DND-41 (cell line): ENCODE results near the gene VCAN.

ENCODE experiments used
- ATAC-seq: fragments of 200-7000 bp; cut with Tn5 transposase; 3 replicates; pipeline ENCODE4 v1.9.1; 2021; ENCODE audit warnings: low read depth; ENCODE audit not compliant: insufficient read depth
- DNase-seq: peaks from one replicate; pipeline ENCODE4 v3.0.0-alpha.2; 2020
- H2AFZ ChIP-seq: 2 replicates; pipeline ENCODE4 v1.6.0; 2012; ENCODE audit warnings: low read depth, low read length
- H3K27ac ChIP-seq: 2 replicates; pipeline ENCODE4 v1.5.1; 2012; ENCODE audit warnings: low read length, inconsistent platforms
- H3K27me3 ChIP-seq: fragments of 200-600 bp; sonication (generic); 2 replicates; pipeline ENCODE4 v1.6.0; 2012; ENCODE audit warnings: low read length, mild to moderate bottlenecking, inconsistent platforms; ENCODE audit not compliant: insufficient read depth, poor library complexity
- H3K36me3 ChIP-seq: 2 replicates; pipeline ENCODE4 v1.5.1; 2012; ENCODE audit warnings: low read length, inconsistent platforms; ENCODE audit not compliant: insufficient read depth
- H3K4me1 ChIP-seq: 2 replicates; pipeline ENCODE4 v1.5.1; 2012; ENCODE audit warnings: mild to moderate bottlenecking, low read length; ENCODE audit not compliant: insufficient read depth
- H3K4me2 ChIP-seq: 2 replicates; pipeline ENCODE4 v1.6.0; 2012; ENCODE audit warnings: mild to moderate bottlenecking, moderate library complexity, low read length, inconsistent platforms; ENCODE audit not compliant: insufficient read depth
- H3K4me3 ChIP-seq, 2 experiments: fragments of 200-600 bp in 1 of 2; shearing (Covaris generic) in 1 of 2; 2 replicates each; pipeline ENCODE4 v1.5.1; 2012 to 2016; ENCODE audit warnings: inconsistent platforms in 2 of 2, low read length in 2 of 2, mild to moderate bottlenecking in 2 of 2, low read depth in 1 of 2, moderate library complexity in 1 of 2
- H3K79me2 ChIP-seq: 2 replicates; pipeline ENCODE4 v1.6.0; 2012; ENCODE audit warnings: low read length, inconsistent platforms; ENCODE audit not compliant: insufficient read depth
- H3K9ac ChIP-seq: 2 replicates; pipeline ENCODE4 v1.6.0; 2012; ENCODE audit warnings: low read depth, mild to moderate bottlenecking, inconsistent platforms, low read length, moderate library complexity
- H3K9me3 ChIP-seq: 2 replicates; pipeline ENCODE4 v1.5.1; 2012; ENCODE audit warnings: low read length, moderate library complexity, mild to moderate bottlenecking, inconsistent platforms; ENCODE audit not compliant: insufficient read depth, severe bottlenecking
- H4K20me1 ChIP-seq: 2 replicates; pipeline ENCODE4 v1.6.0; 2012; ENCODE audit warnings: low read length; ENCODE audit not compliant: insufficient read depth
- EZH2 ChIP-seq: IDR thresholded peaks from 3 replicates; pipeline ENCODE4 v1.6.1; 2012; ENCODE audit warnings: borderline replicate concordance, low read depth, mild to moderate bottlenecking, moderate library complexity, low read length, inconsistent platforms; ENCODE audit not compliant: severe bottlenecking
- TF ChIP-seq, protein P1 (sequence below): IDR thresholded peaks from 2 replicates; pipeline ENCODE4 v1.5.1; 2012; ENCODE audit warnings: borderline replicate concordance, low read length, moderate library complexity, mild to moderate bottlenecking; ENCODE audit not compliant: poor library complexity, severe bottlenecking; ENCODE audit errors: extremely low read depth

Gene VCAN

GRCh38 chr5:83562791-83563557, 91.4 kb downstream of the VCAN start:
- H3K9me3 ChIP-seq, result no peaks in the 10 kb centered on the region
- H3K27me3 ChIP-seq, result no peaks in the 10 kb centered on the region
- DNase-seq (no peak), ATAC-seq (no peak)
- TF ChIP-seq, protein P1, sequence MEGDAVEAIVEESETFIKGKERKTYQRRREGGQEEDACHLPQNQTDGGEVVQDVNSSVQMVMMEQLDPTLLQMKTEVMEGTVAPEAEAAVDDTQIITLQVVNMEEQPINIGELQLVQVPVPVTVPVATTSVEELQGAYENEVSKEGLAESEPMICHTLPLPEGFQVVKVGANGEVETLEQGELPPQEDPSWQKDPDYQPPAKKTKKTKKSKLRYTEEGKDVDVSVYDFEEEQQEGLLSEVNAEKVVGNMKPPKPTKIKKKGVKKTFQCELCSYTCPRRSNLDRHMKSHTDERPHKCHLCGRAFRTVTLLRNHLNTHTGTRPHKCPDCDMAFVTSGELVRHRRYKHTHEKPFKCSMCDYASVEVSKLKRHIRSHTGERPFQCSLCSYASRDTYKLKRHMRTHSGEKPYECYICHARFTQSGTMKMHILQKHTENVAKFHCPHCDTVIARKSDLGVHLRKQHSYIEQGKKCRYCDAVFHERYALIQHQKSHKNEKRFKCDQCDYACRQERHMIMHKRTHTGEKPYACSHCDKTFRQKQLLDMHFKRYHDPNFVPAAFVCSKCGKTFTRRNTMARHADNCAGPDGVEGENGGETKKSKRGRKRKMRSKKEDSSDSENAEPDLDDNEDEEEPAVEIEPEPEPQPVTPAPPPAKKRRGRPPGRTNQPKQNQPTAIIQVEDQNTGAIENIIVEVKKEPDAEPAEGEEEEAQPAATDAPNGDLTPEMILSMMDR, result no peak
- TF ChIP-seq EZH2, result no peak
- no peaks in the 10 kb centered on the region for H3K36me3 ChIP-seq
- no peak overlapping the region for H3K4me3 ChIP-seq
- no peaks in the 10 kb centered on the region for H4K20me1 ChIP-seq
- H3K9ac ChIP-seq, result no peak overlapping the region
- H2AFZ ChIP-seq, result no peak overlapping the region
- no peaks in the 10 kb centered on the region for H3K79me2 ChIP-seq
- peaks cover 17% of the 10 kb centered on the region for H3K4me1 ChIP-seq
- H3K4me2 ChIP-seq, result no peak overlapping the region
- no peak overlapping the region for H3K27ac ChIP-seq

DNA sequence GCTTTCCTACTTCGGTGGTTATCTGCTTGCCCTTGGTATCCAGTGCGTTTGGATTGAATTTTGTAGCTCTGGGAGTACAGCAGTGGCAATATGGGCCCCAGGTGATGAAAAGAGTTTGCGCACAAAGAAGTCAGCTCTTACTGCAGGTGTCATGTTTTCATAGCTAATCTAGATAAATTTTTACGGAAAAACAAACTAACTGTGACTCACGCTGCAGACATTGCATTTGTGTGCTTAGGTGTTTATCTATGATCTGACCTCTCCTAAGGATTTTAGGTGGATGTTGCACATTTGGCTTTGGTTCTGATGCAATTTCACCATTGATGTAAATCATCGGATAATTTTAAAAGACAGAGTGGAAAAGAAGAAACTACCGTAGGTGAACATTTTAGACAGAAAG, 92.1 kb downstream of the VCAN start:
- Histone ChIP-seq H3K27me3 (no peaks in the 10 kb centered on the region), H2AFZ (no peak overlapping the region), H3K9me3 (no peaks in the 10 kb centered on the region), H3K36me3 (no peaks in the 10 kb centered on the region), H3K4me3 (no peak overlapping the region), H3K9ac (no peak overlapping the region; the same call in 1 of the 2 replicates), H3K27ac (no peak overlapping the region), H3K79me2 (no peaks in the 10 kb centered on the region), H3K4me2 (peak overlapping the region; percentile 40; the same call in 1 of the 2 replicates), H3K4me1 (peaks cover 23% of the 10 kb centered on the region), H4K20me1 (no peaks in the 10 kb centered on the region)
- TF ChIP-seq, protein P1, result no peak
- TF ChIP-seq EZH2, result no peak
- DNase-seq (no peak), ATAC-seq (no peak)

DNA sequence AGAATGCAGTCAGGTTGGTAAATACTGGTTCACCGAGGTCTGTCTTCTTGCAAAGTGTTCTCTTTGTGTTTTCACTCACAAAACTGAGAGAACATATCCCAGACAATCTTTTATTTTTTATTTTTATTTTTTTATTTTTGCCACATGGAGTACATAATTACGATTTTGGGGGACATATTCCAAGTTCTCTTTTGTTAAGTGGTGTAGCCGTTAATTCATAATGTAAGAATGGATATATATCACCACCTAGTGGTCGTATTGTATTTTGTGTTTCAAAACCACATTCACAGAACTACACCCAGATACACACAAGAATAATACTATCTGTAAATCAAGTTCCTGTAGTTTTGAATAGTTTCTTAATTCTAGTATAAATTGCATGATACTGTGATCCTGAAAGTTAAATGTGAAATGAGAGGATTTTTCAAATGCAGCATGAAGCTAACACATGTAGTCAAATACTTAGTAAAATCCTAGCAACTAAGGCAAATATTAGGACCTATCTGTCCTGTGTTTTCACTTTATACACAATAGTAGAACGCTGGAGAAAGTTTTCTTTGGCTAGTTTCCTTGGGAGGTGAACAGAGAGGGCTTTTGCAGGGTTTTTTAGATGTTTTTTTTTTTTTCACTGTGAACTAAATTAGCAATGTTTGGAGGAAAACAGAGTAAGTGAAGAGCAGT, 92.7 kb downstream of the VCAN start:
- peaks cover 24% of the 10 kb centered on the region for H3K4me1 ChIP-seq
- DNase-seq (no peak), ATAC-seq (peak; percentile 84)
- no peak overlapping the region; the same call in 1 of the 2 replicates for H2AFZ ChIP-seq
- no peaks in the 10 kb centered on the region for H3K36me3 ChIP-seq
- H3K4me3 ChIP-seq, result no peak overlapping the region
- H4K20me1 ChIP-seq, result no peaks in the 10 kb centered on the region
- no peaks in the 10 kb centered on the region for H3K27me3 ChIP-seq
- H3K27ac ChIP-seq, result no peak overlapping the region
- no peak overlapping the region; the same call in 1 of the 2 replicates for H3K9ac ChIP-seq
- no peaks in the 10 kb centered on the region for H3K79me2 ChIP-seq
- H3K4me2 ChIP-seq, result peak overlapping the region; percentile 40; the same call in 1 of the 2 replicates
- TF ChIP-seq, protein P1, result peak; percentile 76
- TF ChIP-seq EZH2, result no peak
- H3K9me3 ChIP-seq, result no peaks in the 10 kb centered on the region
